GM21360 (cell line): Measurements from ENCODE around the gene HMG20A.

Source experiments
- ATAC-seq: cut with Tn5 transposase; IDR thresholded peaks from one replicate; pipeline ENCODE4 v1.9.1; 2021; ENCODE audit warnings: mild to moderate bottlenecking, moderate library complexity; ENCODE audit not compliant: unreplicated experiment

The HMG20A gene

GRCh38 chr15:77474310-77474988 is 53.8 kb downstream of the HMG20A start:
- no peak for ATAC-seq

GRCh38 chr15:77475001-77475400 is 54.3 kb downstream of the HMG20A start:
- ATAC-seq = no peak

- ATAC-seq = no peak
These were observed 55.2 kb downstream of the HMG20A start for GRCh38 chr15:77475898-77476297.

GRCh38 chr15:77476995-77477394 is 56.3 kb downstream of the HMG20A start:
- ATAC-seq = no peak

GRCh38 chr15:77478051-77478450 is 57.4 kb downstream of the HMG20A start:
- ATAC-seq = no peak

DNA sequence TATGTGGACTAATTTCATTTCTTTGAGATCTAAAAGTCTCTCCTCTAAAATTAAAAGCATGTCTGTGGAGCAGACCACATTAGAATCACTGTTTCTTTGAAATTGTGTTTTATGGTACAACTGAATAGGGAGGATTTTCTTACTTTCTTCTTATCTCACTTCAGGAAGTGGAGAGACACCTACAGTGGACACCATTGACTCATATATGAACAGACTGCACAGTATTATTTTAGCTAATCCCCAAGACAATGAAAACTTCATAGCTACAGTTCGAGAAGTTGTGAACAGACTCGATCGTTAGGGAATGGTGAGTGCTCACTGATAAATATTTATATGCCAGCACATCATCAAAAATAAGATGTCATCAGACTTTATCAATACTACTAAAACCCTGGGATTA is 58.3 kb downstream of the HMG20A start:
- no peak for ATAC-seq

DNA sequence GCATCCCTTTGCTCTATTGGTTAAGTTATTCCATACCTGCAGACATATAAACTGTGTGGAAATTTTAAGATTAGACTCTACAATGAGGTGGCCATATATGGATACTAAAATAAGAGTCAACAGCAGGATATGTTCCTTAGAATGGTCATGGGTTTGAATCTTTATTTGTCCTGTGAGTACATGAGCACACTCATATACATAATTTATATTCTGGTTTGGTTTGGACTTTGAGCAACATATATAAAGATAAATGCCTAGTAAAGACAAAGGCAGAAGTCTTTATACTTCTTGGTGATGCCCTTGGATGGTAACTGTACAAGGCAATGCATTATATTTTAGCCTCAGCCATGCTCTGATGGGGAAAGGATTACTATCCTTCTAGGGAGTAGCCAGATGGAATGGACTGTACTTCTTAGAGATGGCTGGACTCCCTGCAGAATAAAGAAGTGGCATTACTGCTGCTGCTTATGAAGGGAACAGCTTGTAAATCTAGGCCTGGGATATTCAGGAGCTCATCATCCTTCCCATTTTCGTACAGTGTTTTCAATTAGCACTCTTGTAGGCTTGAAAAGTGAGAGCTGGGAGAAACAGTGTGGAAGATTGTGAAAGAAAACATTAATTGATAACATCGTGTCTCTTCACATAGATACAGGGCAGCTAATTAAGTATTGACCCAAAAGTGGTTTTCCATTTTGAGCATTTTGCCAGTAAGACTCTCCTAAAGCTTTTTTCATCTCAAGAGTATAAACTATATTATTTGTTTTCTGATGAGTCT is 60.4 kb downstream of the HMG20A start:
- ATAC-seq = no peak

GRCh38 chr15:77481670-77482069 is 61.0 kb downstream of the HMG20A start:
- no peak for ATAC-seq

DNA sequence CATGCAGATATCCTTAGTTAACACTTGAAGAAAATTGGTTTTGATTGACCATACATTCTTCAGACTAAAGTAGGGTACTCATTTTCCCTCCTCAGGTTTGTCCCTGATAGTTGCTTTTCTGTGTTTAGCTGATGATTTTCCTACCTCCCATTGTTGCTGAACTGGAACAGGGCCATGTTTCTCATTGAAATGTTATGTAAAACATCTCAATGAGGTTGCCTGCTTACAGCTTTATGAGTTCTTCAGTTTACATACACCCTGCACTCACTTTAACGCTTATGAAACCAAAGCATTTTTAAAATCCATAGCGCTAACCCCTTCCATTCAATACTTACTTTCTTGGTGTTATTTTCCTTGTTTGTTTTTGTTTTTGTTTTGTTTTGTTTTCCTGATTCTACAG is 61.9 kb downstream of the HMG20A start:
- no peak for ATAC-seq

DNA sequence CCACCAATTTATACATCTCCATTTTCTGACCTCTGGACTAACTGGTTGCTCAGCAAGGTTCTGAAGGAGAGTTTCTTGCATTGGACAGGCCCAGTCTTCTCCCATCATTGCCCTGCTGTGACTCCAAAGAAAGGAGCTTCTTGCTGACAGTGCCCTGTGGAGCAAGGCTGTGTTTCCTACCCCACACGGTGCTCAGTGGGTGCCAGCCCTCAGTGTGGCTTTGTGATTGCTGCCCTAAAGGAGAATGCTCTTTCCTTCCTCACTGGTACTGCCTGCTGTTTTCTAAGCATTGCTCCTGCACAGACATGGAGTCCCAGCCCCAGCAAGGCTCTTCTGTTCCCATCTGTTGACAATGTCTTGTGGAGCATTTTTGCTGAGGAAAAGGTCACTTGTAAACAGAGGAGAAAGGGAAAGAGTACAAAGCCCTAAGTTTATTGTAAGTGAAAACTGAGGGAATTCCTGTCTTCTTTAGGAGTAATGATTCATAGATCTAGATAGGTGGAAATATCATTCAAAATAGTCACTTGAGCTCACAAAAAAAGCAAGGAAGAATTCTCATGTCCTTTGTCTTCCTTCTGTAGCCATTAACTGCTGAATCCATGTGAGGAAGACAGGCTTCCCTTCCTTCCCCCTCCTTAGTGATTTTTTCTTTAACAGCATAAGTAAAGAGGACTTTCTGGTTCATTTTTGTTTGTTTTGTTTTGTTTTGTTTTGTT is 62.9 kb downstream of the HMG20A start:
- no peak for ATAC-seq

- no peak for ATAC-seq
These were observed 64.3 kb downstream of the HMG20A start for GRCh38 chr15:77484994-77485393.

DNA sequence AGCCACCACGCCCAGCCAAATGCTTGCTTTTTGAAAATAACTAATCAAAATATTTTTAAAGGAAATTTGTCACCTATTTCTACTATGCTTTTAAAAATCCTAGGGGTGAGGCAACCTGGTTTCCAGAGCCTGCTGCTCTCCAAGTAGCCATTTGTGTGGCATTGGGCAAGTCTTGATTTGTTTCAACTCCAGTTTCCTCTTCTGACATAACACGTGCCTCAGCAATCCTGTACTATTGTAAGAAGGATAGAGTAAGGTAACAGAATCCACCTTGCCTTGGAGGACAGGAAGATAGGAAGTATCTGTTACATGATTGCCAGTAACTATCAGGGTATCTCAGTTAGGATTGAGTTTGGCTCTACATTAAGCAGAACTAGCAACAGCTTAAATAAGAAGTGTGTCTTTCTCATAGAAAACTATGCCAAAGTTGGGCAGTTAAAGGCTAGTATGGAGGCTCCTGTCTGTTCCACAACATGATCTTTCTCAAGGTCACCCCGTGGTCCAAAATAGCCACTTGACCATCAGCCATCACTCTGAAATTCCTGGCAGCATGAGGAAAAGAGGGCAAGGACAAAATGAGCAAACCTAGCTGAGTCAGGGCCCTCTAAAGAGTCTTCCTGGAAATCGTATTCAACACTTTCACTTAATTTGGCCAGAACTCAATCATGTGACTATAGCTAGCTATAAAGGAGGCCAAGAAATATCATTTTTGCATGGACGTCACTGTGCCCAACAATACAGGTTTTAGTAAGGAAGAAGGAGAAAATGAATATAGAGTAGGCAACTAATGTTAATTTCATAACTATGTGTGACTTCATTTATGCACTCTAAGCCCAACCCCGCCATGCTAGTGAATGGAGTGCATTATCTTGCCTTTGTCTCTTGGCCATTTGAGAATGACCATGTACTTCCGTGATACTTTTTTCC is 66.1 kb downstream of the HMG20A start:
- no peak for ATAC-seq

GRCh38 chr15:77487469-77487842 is 66.8 kb downstream of the HMG20A start:
- ATAC-seq = no peak

DNA sequence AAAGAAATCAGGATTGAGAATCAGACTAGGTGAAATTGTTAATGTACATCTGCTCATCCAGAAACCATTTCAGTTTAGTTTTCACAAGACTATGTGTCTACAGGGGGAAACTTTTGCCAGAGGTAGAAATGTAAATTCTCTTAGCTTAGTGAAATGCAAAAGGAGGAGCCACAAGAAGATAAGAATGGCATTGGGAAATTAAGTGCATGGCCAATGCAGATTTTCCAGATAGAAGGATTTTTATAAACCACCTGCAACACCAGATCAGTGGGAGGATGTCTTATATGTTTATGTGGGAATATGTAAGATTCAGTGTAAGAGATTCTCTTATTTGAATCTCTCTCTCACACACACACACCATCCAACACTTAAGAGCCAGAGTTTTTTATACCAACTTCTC is 67.2 kb downstream of the HMG20A start:
- no peak for ATAC-seq

GRCh38 chr15:77489647-77490046 is 69.0 kb downstream of the HMG20A start:
- no peak for ATAC-seq

DNA sequence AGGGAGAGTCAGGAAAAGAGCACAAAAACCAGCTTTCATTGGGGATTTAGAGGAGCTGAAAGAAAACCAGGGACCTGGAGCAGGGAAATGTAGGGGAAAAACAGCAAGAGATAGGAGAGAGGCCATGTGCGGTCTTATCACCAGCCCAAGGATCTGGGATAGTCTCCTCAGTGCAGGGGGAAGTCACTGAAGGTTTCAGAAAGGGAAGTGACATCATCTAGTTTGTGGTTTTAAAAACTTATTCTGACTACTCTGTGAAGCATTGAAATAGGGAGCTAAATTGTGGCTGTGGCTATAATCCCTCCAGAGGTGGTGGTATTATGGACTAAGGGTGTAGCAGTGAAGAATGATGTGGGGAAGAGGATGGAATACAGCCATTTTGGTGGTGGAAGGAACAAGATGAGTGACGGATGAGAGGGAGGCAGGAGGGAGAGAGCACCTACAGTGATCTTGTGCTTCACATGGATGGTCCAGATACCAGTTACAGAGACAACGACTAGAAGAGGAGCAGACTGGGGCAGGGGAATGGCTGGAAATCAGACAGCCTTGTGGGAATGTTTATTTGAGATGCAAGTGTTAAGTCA is 72.7 kb downstream of the HMG20A start:
- ATAC-seq = no peak

GRCh38 chr15:77494073-77494867 is 73.6 kb downstream of the HMG20A start:
- no peak for ATAC-seq

DNA sequence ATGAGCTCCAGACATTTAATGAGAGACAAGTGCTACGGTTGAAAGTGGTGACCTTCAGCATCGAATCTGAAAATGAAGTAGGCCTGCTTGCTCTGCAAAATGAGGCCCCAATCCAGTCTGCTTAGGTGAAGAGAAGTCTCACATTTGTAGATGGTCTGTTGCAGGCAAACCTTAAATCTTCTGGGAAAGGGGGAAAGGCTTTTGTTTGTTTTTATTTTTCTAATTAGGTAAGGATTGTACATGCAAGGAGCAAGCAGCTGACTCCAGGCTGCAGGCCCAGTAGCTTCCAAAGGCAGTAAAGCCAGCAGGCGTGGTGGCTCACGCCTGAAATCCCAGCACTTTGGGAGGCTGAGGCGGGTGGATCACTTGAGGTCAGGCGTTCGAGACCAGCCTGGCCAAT is 74.3 kb downstream of the HMG20A start:
- no peak for ATAC-seq

DNA sequence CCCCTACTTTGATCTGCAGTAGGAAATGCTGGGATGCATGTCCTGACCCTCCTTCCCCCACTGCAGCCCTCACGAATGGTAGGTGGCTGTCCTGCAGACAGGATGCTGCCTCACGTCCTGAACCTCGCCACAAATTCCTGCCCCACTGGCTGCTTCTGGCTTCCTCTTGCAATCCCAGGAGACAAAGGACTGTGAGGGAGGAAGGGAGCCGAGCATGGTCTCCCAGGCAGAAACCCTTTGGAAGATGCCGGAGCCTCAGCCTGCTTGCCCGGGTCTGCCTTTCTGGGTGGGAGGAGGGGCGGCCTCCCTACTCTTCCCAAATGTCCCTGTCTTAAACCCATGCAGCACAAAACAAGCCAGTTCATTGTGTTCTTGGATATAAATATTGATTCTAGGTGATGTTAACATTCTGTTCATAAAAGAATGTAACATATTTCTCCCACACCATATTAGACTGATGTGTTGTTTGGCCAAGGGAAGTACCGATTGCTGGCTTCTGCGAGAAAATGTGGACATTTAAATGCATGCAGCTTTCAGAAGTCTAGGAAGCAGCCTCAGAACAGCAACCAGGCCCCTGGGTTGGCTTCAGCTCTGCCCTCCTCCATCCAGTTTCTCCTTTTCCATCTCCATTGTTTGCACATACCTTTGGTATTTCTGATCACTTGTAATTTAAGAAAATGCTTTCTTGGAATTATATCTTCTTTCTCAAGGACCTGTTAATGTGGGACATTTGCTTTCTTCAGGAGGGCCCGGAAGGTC is 75.3 kb downstream of the HMG20A start:
- ATAC-seq = no peak
